Stomach (tissue), 9 donors: ENCODE results near the gene ANKMY2. TPM values are rescaled to one million over a fixed set of nuclear protein-coding genes. Genes with fewer than 3 reads are reported as not detected.

Source experiments
- DNase-seq, 2 donors: peaks; one replicate each; pipeline versions ENCODE4 v3.0.0 to v3.0.0-alpha.2; 2013 to 2019
- H3K27ac ChIP-seq, 5 donors: fragments of 200-600 bp in 4 of 5; sonication (generic) in 4 of 5; one replicate each; pipeline ENCODE4 v1.5.1; 2013 to 2019; ENCODE audit warnings: mild to moderate bottlenecking in 1 of 5, moderate library complexity in 1 of 5
- H3K27me3 ChIP-seq, 3 donors: fragments of 200-600 bp; sonication (generic); one replicate each; pipeline ENCODE4 v1.5.1; 2017 to 2019; ENCODE audit warnings: mixed run types in 1 of 3
- H3K36me3 ChIP-seq, 4 donors: fragments of 200-600 bp; sonication (generic); 1 replicate in 3 of 4; 2 replicates in 1 of 4; pipeline ENCODE4 v1.5.1; 2016 to 2019
- H3K4me1 ChIP-seq, 4 donors: fragments of 200-600 bp; sonication (generic); one replicate each; pipeline ENCODE4 v1.5.1; 2016 to 2019
- H3K4me3 ChIP-seq, 4 donors: fragments of 200-600 bp; sonication (generic) in 3 of 4; one replicate each; pipeline ENCODE4 v1.5.1; 2016 to 2019; ENCODE audit warnings: mild to moderate bottlenecking in 1 of 4
- H3K9me3 ChIP-seq, 4 donors: fragments of 200-600 bp; sonication (generic); one replicate each; pipeline ENCODE4 v1.5.1; 2016 to 2019
- CTCF ChIP-seq, 7 experiments: fragments of 450-650 bp in 4 of 7; fragments of 200-600 bp in 3 of 7; sonication (generic) in 3 of 7; IDR thresholded peaks; one replicate each; pipeline ENCODE4 v1.5.1; 2016 to 2019; ENCODE audit warnings: antibody characterized with exemption in 7 of 7, control low read depth in 2 of 7, mild to moderate bottlenecking in 1 of 7
- EP300 ChIP-seq: sonication (generic); formaldehyde crosslinking; IDR thresholded peaks from one replicate; pipeline ENCODE4 v1.6.1; 2017; ENCODE audit warnings: antibody characterized with exemption
- POLR2A ChIP-seq, 4 donors: fragments of 450-650 bp; IDR thresholded peaks; one replicate each; pipeline ENCODE4 v1.6.1; 2016; ENCODE audit warnings: antibody characterized with exemption in 4 of 4, control low read depth in 2 of 4, mild to moderate bottlenecking in 1 of 4, moderate library complexity in 1 of 4
- POLR2AphosphoS5 ChIP-seq, 3 donors: sonication (generic); formaldehyde crosslinking; IDR thresholded peaks; one replicate each; pipeline ENCODE4 v1.6.1; 2016; ENCODE audit warnings: antibody characterized with exemption in 3 of 3
- WGBS, 5 donors: extraction: QIAGEN DNeasy Blood & Tissue Kit in 3 of 5; methylation state at CpG; one replicate each; pipeline versions ENCODE4 v1.1.5 to v1.1.7; 2013 to 2018; 5-methylcytosine and 5-hydroxymethylcytosine counted together
- intact Hi-C: fragments of 100-400 bp; cut with DNase I; formaldehyde crosslinking; loops from one replicate; pipeline ENCODE4 v1.15.1; 2023; ENCODE audit warnings: low total_unique reads
- polyA plus RNA-seq, 3 donors: library from polyadenylated mRNA; stranded (reverse); fragments of 200-250 nt; gene quantifications; one replicate each; pipeline ENCODE4 v1.2.3, GENCODE V29; 2013
- total RNA-seq, 5 donors: library from RNA; depleted of rRNA; stranded (reverse); fragments of >200 nt; gene quantifications; one replicate each; pipeline versions ENCODE4 v1.1.0 to v1.2.3, GENCODE V29; 2014 to 2016
- donor health status: healthy with polysubstance abuse.
- donor health status: Bipolar disorder and iron deficiency.
- donor health status: healthy.

ANKMY2 gene
- total and polyA plus RNA-seq, 8 donors, result 2.6 to 39.8 (median 29.0) TPM

GRCh38 chr7:16677978-16678494 lies 32.5 kb upstream of the ANKMY2 start:
- no peaks in the 10 kb centered on the region for H3K9me3 ChIP-seq
- DNase-seq, result no peak
- TF ChIP-seq EP300 (no peak), POLR2AphosphoS5 (IDR thresholded peaks at IDR 0.05) (no peak), POLR2A (IDR thresholded peaks at IDR 0.05) (no peak), CTCF (IDR thresholded peaks at IDR 0.05) (no peak)
- WGBS, 5 donors, result 86 to 92% (median 90%) methylated on average over 12 of the region's 12 CpGs
- H3K4me3 ChIP-seq, result no peak overlapping the region
- H3K27me3 ChIP-seq, result no peaks in the 10 kb centered on the region
- H3K36me3 ChIP-seq, result peaks cover 25 to 81% (median 72%) of the 10 kb centered on the region in 4 donors
- no peaks in the 10 kb centered on the region for H3K4me1 ChIP-seq
- no peak overlapping the region for H3K27ac ChIP-seq
- intact Hi-C loops, result no loop called here

- TF ChIP-seq POLR2A (IDR thresholded peaks at IDR 0.05) (no peak), POLR2AphosphoS5 (IDR thresholded peaks at IDR 0.05) (no peak), EP300 (no peak), CTCF (IDR thresholded peaks at IDR 0.05) (no peak)
- Histone ChIP-seq H3K4me1 (no peaks in the 10 kb centered on the region), H3K4me3 (no peak overlapping the region), H3K27ac (no peak overlapping the region), H3K9me3 (no peaks in the 10 kb centered on the region), H3K27me3 (no peaks in the 10 kb centered on the region), H3K36me3 (peaks cover 12 to 56% (median 45%) of the 10 kb centered on the region in 4 donors)
- intact Hi-C loops, result no loop called here
- WGBS, 5 donors, result 95 to 98% (median 97%) methylated on average over 3 of the region's 3 CpGs
- DNase-seq, result no peak
Measured at GRCh38 chr7:16675277-16675676, 29.7 kb upstream of the ANKMY2 start.

- no peaks in the 10 kb centered on the region for H3K27me3 ChIP-seq
- 86 to 93% (median 87%) methylated on average over 3 of the region's 3 CpGs for WGBS, 5 donors
- H3K4me3 ChIP-seq, result no peak overlapping the region
- no peak for TF ChIP-seq POLR2A (IDR thresholded peaks at IDR 0.05)
- no peak for TF ChIP-seq POLR2AphosphoS5 (IDR thresholded peaks at IDR 0.05)
- TF ChIP-seq EP300, result no peak
- no peak for TF ChIP-seq CTCF (IDR thresholded peaks at IDR 0.05)
- H3K4me1 ChIP-seq, result peaks cover 8 to 21% (median 13%) of the 10 kb centered on the region in 4 donors
- no peak for DNase-seq
- no peaks in the 10 kb centered on the region for H3K9me3 ChIP-seq
- H3K36me3 ChIP-seq, result peaks cover 9 to 43% (median 30%) of the 10 kb centered on the region in 4 donors
- H3K27ac ChIP-seq, result no peak overlapping the region
- intact Hi-C loops, result no loop called here
Measured at GRCh38 chr7:16671811-16672210, 26.3 kb upstream of the ANKMY2 start.

GRCh38 chr7:16670731-16671344 lies 25.3 kb upstream of the ANKMY2 start:
- no peak overlapping the region for H3K27ac ChIP-seq
- DNase-seq, result no peak
- intact Hi-C loops, result no loop called here
- 92 to 96% (median 95%) methylated on average over 4 of the region's 4 CpGs for WGBS, 5 donors
- H3K4me3 ChIP-seq, result no peak overlapping the region
- peaks cover 8 to 21% (median 13%) of the 10 kb centered on the region in 4 donors for H3K4me1 ChIP-seq
- H3K36me3 ChIP-seq, result peaks cover 7 to 44% (median 31%) of the 10 kb centered on the region in 4 donors
- TF ChIP-seq CTCF (IDR thresholded peaks at IDR 0.05) (no peak), POLR2AphosphoS5 (IDR thresholded peaks at IDR 0.05) (no peak), POLR2A (IDR thresholded peaks at IDR 0.05) (no peak), EP300 (no peak)
- H3K27me3 ChIP-seq, result no peaks in the 10 kb centered on the region
- no peaks in the 10 kb centered on the region for H3K9me3 ChIP-seq
